Spleen (tissue), 11 donors: Measurements from ENCODE around the gene PKP4. TPM values are rescaled to one million over a fixed set of nuclear protein-coding genes. Genes with fewer than 3 reads are reported as not detected.

Experiments used
- DNase-seq: peaks from one replicate; pipeline ENCODE4 v3.0.0-alpha.2; 2020
- H3K27ac ChIP-seq, 8 donors: fragments of 200-600 bp; sonication (generic) in 7 of 8; 1 replicate in 4 of 8; 2 replicates in 4 of 8; pipeline versions ENCODE4 v1.5.0 to v1.8.0; 2016 to 2021; ENCODE audit warnings: inconsistent platforms in 4 of 8, mild to moderate bottlenecking in 4 of 8, moderate library complexity in 1 of 8
- H3K27me3 ChIP-seq, 7 donors: fragments of 200-600 bp; sonication (generic) in 6 of 7; replicated peaks in 1 of 7; 1 replicate in 4 of 7; 2 replicates in 3 of 7; pipeline versions ENCODE4 v1.5.0 to v1.8.0; 2016 to 2021; ENCODE audit warnings: inconsistent platforms in 3 of 7, mild to moderate bottlenecking in 1 of 7
- H3K36me3 ChIP-seq, 6 donors: fragments of 200-600 bp; sonication (generic) in 5 of 6; 1 replicate in 4 of 6; 2 replicates in 2 of 6; pipeline versions ENCODE4 v1.5.0 to v1.8.0; 2016 to 2021; ENCODE audit warnings: inconsistent platforms in 2 of 6
- H3K4me1 ChIP-seq, 6 donors: fragments of 200-600 bp; sonication (generic) in 5 of 6; 1 replicate in 3 of 6; 2 replicates in 3 of 6; pipeline versions ENCODE4 v1.5.0 to v1.8.0; 2016 to 2021; ENCODE audit warnings: inconsistent platforms in 3 of 6
- H3K4me3 ChIP-seq, 8 donors: fragments of 200-600 bp; sonication (generic) in 7 of 8; 1 replicate in 4 of 8; 2 replicates in 4 of 8; pipeline versions ENCODE4 v1.5.0 to v1.8.0; 2016 to 2021; ENCODE audit warnings: inconsistent platforms in 4 of 8, mild to moderate bottlenecking in 4 of 8, moderate library complexity in 2 of 8
- H3K9me3 ChIP-seq, 8 donors: fragments of 200-600 bp; sonication (generic) in 7 of 8; 1 replicate in 4 of 8; 2 replicates in 4 of 8; pipeline versions ENCODE4 v1.5.0 to v1.8.0; 2016 to 2021; ENCODE audit warnings: inconsistent platforms in 4 of 8
- POLR2A ChIP-seq, 3 donors: fragments of 450-650 bp; IDR thresholded peaks; one replicate each; pipeline ENCODE4 v1.5.1; 2017; ENCODE audit warnings: antibody characterized with exemption in 3 of 3, mild to moderate bottlenecking in 1 of 3
- POLR2AphosphoS5 ChIP-seq, 3 donors: sonication (generic); formaldehyde crosslinking; IDR thresholded peaks; one replicate each; pipeline ENCODE4 v1.5.1; 2017; ENCODE audit warnings: antibody characterized with exemption in 3 of 3
- WGBS, 5 donors: extraction: QIAGEN DNeasy Blood & Tissue Kit in 3 of 5; methylation state at CpG; one replicate each; pipeline versions ENCODE4 v1.1.5 to v1.1.7; 2013 to 2018; 5-methylcytosine and 5-hydroxymethylcytosine counted together
- intact Hi-C: fragments of 100-400 bp; cut with DNase I; formaldehyde crosslinking; loops from one replicate; pipeline ENCODE4 v1.15.0; 2023; ENCODE audit warnings: low total_unique reads
- polyA plus RNA-seq, 3 donors: library from polyadenylated mRNA; stranded (reverse); fragments of 200-250 nt; gene quantifications; one replicate each; pipeline ENCODE4 v1.2.1, GENCODE V29; 2013
- small RNA-seq, 4 donors: library from RNA; depleted of rRNA; stranded (forward); fragments of <200 nt; gene quantifications; one replicate each; pipeline ENCODE3, GENCODE V24; 2016
- total RNA-seq, 7 donors: library from RNA; depleted of rRNA in 3 of 7; stranded (reverse); fragments of >200 nt in 3 of 7; fragmentation: NEBNext Ultra II Directional in 4 of 7; extraction: Animal tissue kit (Norgen Biotek cat#: 25700) in 4 of 7; gene quantifications; one replicate each; pipeline versions ENCODE4 v1.1.0 to v1.2.1, GENCODE V29; 2016 to 2021
- TF ChIP-seq, protein P1 (sequence below), 11 experiments: fragments of 200-600 bp in 7 of 11; fragments of 450-650 bp in 4 of 11; sonication (generic) in 4 of 11; IDR thresholded peaks in 8 of 11; conservative IDR thresholded peaks in 3 of 11; 1 replicate in 7 of 11; 2 replicates in 4 of 11; pipeline versions ENCODE4 v1.4.0 to v1.8.0; 2016 to 2021; ENCODE audit warnings: antibody characterized with exemption in 11 of 11, inconsistent platforms in 4 of 11, mild to moderate bottlenecking in 1 of 11
- donor health status: healthy with polysubstance abuse.
- donor health status: DM: no; HTN: no; CAD: no; lungs with moderate emphysema.
- donor health status: DM: no; HTN: no; CAD: no.
- donor health status: Bipolar disorder and iron deficiency.
- donor health status: healthy.
- donor health status: DM: no; HTN: no; CAD: no.
- donor health status: DM: yes; HTN: yes; CAD: no.

The PKP4 gene
- total and polyA plus RNA-seq, 10 donors: 4.9 to 53.5 (median 29.2) TPM

DNA sequence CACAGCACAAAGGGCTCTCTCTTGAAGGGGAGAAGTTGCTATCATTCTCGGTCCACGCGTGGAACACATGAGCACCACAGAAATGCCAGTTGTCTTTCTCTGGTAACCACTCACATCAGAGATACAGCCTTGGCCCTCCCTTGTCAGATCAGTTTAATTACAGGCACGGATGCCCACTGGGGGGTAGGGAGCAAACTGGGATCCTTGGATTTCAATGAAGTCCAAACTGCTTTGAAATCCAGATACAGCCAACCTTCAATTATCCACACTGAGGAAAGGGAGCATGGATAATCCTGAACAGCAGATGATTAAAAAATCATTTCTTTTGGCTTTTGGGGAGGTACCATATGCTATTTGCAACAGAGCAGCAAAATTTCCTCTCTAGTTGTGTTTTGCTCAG lies 274.6 kb downstream of the PKP4 start:
- no peaks in the 10 kb centered on the region for H3K27me3 ChIP-seq
- 92 to 97% (median 93%) methylated on average over 4 of the region's 4 CpGs for WGBS, 5 donors
- TF ChIP-seq, protein P1, sequence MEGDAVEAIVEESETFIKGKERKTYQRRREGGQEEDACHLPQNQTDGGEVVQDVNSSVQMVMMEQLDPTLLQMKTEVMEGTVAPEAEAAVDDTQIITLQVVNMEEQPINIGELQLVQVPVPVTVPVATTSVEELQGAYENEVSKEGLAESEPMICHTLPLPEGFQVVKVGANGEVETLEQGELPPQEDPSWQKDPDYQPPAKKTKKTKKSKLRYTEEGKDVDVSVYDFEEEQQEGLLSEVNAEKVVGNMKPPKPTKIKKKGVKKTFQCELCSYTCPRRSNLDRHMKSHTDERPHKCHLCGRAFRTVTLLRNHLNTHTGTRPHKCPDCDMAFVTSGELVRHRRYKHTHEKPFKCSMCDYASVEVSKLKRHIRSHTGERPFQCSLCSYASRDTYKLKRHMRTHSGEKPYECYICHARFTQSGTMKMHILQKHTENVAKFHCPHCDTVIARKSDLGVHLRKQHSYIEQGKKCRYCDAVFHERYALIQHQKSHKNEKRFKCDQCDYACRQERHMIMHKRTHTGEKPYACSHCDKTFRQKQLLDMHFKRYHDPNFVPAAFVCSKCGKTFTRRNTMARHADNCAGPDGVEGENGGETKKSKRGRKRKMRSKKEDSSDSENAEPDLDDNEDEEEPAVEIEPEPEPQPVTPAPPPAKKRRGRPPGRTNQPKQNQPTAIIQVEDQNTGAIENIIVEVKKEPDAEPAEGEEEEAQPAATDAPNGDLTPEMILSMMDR (IDR thresholded peaks at IDR 0.05 in 8 of 11, conservative IDR thresholded peaks at IDR 0.05 in 3 of 11): no peak
- TF ChIP-seq POLR2AphosphoS5 (IDR thresholded peaks at IDR 0.05) (no peak), POLR2A (IDR thresholded peaks at IDR 0.05) (no peak)
- no peak for DNase-seq
- H3K4me1 ChIP-seq: no peaks in the 10 kb centered on the region
- H3K36me3 ChIP-seq: no peaks in the 10 kb centered on the region
- H3K4me3 ChIP-seq: no peak overlapping the region
- no peaks in the 10 kb centered on the region for H3K9me3 ChIP-seq
- intact Hi-C loops: no loop called here
- no peak overlapping the region for H3K27ac ChIP-seq

Small RNA genes lying within 50 kb of the gene (small RNA-seq; reads per million reads assigned to genes)
- gene AC005042.3: 0 reads per million in 4 donors
- gene RN7SL393P: 0 reads per million in 4 donors

Other genes starting within 250 kb of the PKP4 start
- under 1 TPM; 0.37 to 0.79 (median 0.54) TPM for gene CCDC148, start 199 bp upstream of the PKP4 start, total RNA-seq
- gene CCDC148, start 199 bp upstream of the PKP4 start, polyA plus RNA-seq: under 1 TPM; 0.07 to 0.16 (median 0.15) TPM